Suprapubic skin (tissue), 3 donors: ENCODE data around the gene GPR89A.
"Not testable (repeated sequence)": the region's sequence is repeated elsewhere in the genome, so short reads cannot be mapped to it uniquely, and the experiment has no call there.

Source experiments
- CTCF ChIP-seq, 2 donors: fragments of 200-600 bp in 1 of 2; fragments of 450-650 bp in 1 of 2; sonication (generic) in 1 of 2; IDR thresholded peaks; one replicate each; pipeline ENCODE4 v1.5.1; 2016 to 2019; ENCODE audit warnings: antibody characterized with exemption in 2 of 2, mild to moderate bottlenecking in 1 of 2, moderate library complexity in 1 of 2
- POLR2AphosphoS5 ChIP-seq, 3 donors: sonication (generic); formaldehyde crosslinking; IDR thresholded peaks; one replicate each; pipeline ENCODE4 v1.6.1; 2017; ENCODE audit warnings: antibody characterized with exemption in 3 of 3

GRCh38 chr1:145673217-145673616 lies 65.4 kb downstream of the GPR89A start:
- not testable (repeated sequence) for TF ChIP-seq CTCF, POLR2AphosphoS5 (IDR thresholded peaks at IDR 0.05)
